ENCODE data around the gene NAA25. TPM values are rescaled to one million over a fixed set of nuclear protein-coding genes. Genes with fewer than 3 reads are reported as not detected.

The NAA25 gene
- total and polyA plus RNA-seq, 2 experiments from 2014 or later, result 18.7 to 19.1 TPM

DNA sequence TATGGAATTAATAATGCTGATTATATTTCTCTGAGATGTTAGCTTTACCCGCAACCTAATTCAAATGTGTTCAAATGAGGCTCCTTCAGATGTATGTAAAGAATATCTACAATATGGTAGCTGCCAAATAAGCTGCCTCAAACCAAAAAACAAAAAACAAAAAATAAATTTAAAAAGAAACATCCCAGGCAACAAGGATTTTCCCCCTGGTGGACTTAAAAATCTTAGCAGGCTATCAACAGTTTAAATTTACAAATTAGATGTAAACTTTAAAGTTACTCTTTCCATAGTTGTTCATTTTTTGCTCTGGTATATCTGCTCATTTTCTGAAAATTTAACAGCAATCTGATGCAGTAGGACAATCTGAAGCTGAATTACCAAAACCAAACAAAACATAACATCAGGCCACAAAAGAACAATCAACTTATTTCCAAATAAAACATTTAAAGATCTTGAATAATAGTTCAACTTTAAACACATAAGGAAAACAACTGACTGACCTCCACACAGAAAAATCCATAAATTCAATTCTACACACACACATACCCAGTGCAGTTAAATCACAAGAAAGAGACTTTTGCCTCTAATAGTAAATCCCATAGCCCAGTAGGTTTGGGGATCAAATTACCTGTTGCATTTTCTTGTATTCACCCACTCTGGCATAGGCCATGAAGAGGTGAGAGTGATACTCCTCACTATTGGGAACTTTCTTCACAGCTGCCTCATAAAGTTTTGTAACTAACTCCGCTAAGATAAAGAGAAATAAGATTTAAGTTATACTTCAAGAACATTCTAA, 21.3 kb downstream of the NAA25 start:
- Histone ChIP-seq H3K4me2 (no peak overlapping the region), H3K4me3 (no peak overlapping the region), H3K36me3 (replicated peaks; ENCODE audit: insufficient read depth, low read depth) (peaks cover 6% of the 10 kb centered on the region), H3K79me2 (peaks cover 44% of the 10 kb centered on the region), H2AFZ (no peak overlapping the region), H3K4me1 (ENCODE audit: insufficient read depth) (no peaks in the 10 kb centered on the region), H4K20me1 (ENCODE audit: insufficient read depth, poor library complexity, severe bottlenecking) (no peaks in the 10 kb centered on the region), H3K9me2 (replicated peaks; ENCODE audit: insufficient read depth) (no peaks in the 10 kb centered on the region), H3K27ac (no peak overlapping the region), H3K9me3 (ENCODE audit: low read depth) (no peaks in the 10 kb centered on the region), H3K27me3 (no peaks in the 10 kb centered on the region)
- DNase-seq (ENCODE audit: low spot score), result no peak
- TF ChIP-seq EZH2phosphoT487 (IDR thresholded peaks at IDR 0.05; ENCODE audit: low read depth, severe bottlenecking, unreplicated experiment), result no peak
- TF ChIP-seq, protein P1, sequence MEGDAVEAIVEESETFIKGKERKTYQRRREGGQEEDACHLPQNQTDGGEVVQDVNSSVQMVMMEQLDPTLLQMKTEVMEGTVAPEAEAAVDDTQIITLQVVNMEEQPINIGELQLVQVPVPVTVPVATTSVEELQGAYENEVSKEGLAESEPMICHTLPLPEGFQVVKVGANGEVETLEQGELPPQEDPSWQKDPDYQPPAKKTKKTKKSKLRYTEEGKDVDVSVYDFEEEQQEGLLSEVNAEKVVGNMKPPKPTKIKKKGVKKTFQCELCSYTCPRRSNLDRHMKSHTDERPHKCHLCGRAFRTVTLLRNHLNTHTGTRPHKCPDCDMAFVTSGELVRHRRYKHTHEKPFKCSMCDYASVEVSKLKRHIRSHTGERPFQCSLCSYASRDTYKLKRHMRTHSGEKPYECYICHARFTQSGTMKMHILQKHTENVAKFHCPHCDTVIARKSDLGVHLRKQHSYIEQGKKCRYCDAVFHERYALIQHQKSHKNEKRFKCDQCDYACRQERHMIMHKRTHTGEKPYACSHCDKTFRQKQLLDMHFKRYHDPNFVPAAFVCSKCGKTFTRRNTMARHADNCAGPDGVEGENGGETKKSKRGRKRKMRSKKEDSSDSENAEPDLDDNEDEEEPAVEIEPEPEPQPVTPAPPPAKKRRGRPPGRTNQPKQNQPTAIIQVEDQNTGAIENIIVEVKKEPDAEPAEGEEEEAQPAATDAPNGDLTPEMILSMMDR (IDR thresholded peaks at IDR 0.05; ENCODE audit: poor library complexity), result no peak
- TF ChIP-seq EZH2 (IDR thresholded peaks at IDR 0.05; ENCODE audit: borderline replicate concordance), result no peak
- 96% methylated on average over 2 of the region's 2 CpGs for WGBS (ENCODE audit: low lambda C conversion rate, missing lambda C conversion rate)

DNA sequence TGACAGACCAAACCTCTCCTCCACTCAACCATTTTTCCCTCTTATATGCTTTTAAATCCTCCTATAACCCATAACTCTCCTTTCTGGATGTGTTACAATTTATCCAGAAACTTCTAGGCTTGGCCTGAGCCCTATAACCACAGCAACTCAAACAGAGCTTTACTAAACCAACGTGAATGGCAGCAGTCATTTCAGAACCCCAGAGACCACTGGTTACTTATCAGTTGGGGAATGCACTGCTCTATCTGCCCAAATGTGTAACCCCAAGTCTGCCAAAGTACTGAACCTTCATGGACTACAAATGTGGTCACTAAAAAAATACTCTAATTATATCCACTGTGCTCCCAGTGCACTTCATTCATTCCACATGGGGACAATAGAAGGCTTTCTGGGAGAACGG, 42.0 kb downstream of the NAA25 start:
- H3K4me3 ChIP-seq, result no peak overlapping the region
- WGBS (ENCODE audit: low lambda C conversion rate, missing lambda C conversion rate), result 93% methylated on average over 2 of the region's 2 CpGs
- no peak for TF ChIP-seq EZH2 (IDR thresholded peaks at IDR 0.05; ENCODE audit: borderline replicate concordance)
- no peak for TF ChIP-seq EZH2phosphoT487 (IDR thresholded peaks at IDR 0.05; ENCODE audit: low read depth, severe bottlenecking, unreplicated experiment)
- TF ChIP-seq, protein P1 (IDR thresholded peaks at IDR 0.05; ENCODE audit: poor library complexity), result no peak
- no peaks in the 10 kb centered on the region for H3K9me2 ChIP-seq (replicated peaks; ENCODE audit: insufficient read depth)
- H3K4me1 ChIP-seq (ENCODE audit: insufficient read depth), result no peaks in the 10 kb centered on the region
- no peak overlapping the region for H2AFZ ChIP-seq
- DNase-seq (ENCODE audit: low spot score), result no peak
- no peaks in the 10 kb centered on the region for H3K27me3 ChIP-seq
- H3K79me2 ChIP-seq, result no peaks in the 10 kb centered on the region
- no peaks in the 10 kb centered on the region for H3K9me3 ChIP-seq (ENCODE audit: low read depth)
- H3K27ac ChIP-seq, result no peak overlapping the region
- H3K4me2 ChIP-seq, result no peak overlapping the region
- peaks cover 8% of the 10 kb centered on the region for H3K36me3 ChIP-seq (replicated peaks; ENCODE audit: insufficient read depth, low read depth)
- H4K20me1 ChIP-seq (ENCODE audit: insufficient read depth, poor library complexity, severe bottlenecking), result no peaks in the 10 kb centered on the region

DNA sequence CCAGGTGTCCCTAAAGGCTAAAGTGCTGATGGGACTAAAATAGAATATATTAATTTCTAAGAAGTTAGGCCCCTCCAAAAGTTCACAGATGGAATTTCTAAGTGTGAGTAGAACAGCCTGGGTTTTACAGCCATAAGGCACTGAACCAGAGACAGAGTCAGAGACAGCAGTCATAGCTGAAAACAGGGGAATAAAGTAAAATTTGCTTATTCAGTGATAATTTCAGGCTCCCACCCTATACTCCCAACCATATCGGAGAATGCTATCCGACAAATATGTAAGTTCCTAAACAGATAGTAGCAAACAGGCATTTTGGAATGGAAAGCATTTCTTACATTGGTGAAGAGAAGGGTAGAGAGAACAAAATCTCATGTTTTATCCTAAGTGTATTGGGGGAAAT, 45.3 kb downstream of the NAA25 start:
- Histone ChIP-seq H3K4me2 (no peak overlapping the region), H4K20me1 (ENCODE audit: insufficient read depth, poor library complexity, severe bottlenecking) (no peaks in the 10 kb centered on the region), H3K36me3 (replicated peaks; ENCODE audit: insufficient read depth, low read depth) (peaks cover 2% of the 10 kb centered on the region), H3K79me2 (no peaks in the 10 kb centered on the region), H3K9me2 (replicated peaks; ENCODE audit: insufficient read depth) (no peaks in the 10 kb centered on the region), H3K4me3 (no peak overlapping the region), H3K27ac (no peak overlapping the region), H2AFZ (no peak overlapping the region), H3K27me3 (no peaks in the 10 kb centered on the region), H3K9me3 (ENCODE audit: low read depth) (no peaks in the 10 kb centered on the region), H3K4me1 (ENCODE audit: insufficient read depth) (no peaks in the 10 kb centered on the region)
- no peak for DNase-seq (ENCODE audit: low spot score)
- WGBS (ENCODE audit: low lambda C conversion rate, missing lambda C conversion rate), result 98% methylated on average over 2 of the region's 2 CpGs
- TF ChIP-seq EZH2phosphoT487 (IDR thresholded peaks at IDR 0.05; ENCODE audit: low read depth, severe bottlenecking, unreplicated experiment), result no peak
- TF ChIP-seq, protein P1 (IDR thresholded peaks at IDR 0.05; ENCODE audit: poor library complexity), result no peak
- TF ChIP-seq EZH2 (IDR thresholded peaks at IDR 0.05; ENCODE audit: borderline replicate concordance), result no peak
